Caco-2 (cell line): ENCODE measurements around the gene BATF3. TPM values are rescaled to one million over a fixed set of nuclear protein-coding genes. Genes with fewer than 3 reads are reported as not detected.
A peak's percentile ranks its signal among the peaks of the same experiment; 100 is the strongest.
"Not testable (repeated sequence)": the region's sequence is repeated elsewhere in the genome, so short reads cannot be mapped to it uniquely, and the experiment has no call there.

Experiments
- BruUV-seq: library from RNA; stranded (reverse); fragments of 400-500 nt; replicated peaks from 2 replicates; lab custom pipeline; 2021; lab: Mats Ljungman, UMichigan
- CTCF ChIA-PET: fragments of 300-600 bp; sonication (Branson Sonifier 250); formaldehyde crosslinking; loops from one replicate; lab custom pipeline; 2022; ENCODE audit warnings: antibody characterized with exemption; lab: Charles Lee
- POLR2A ChIA-PET: fragments of 300-600 bp; sonication (Branson Sonifier 250); formaldehyde crosslinking; loops from one replicate; lab custom pipeline; 2022; ENCODE audit warnings: antibody characterized with exemption; lab: Charles Lee
- DNase-seq, 2 experiments: peaks; one replicate each; pipeline versions ENCODE4 v3.0.0 to v3.0.0-alpha.2; 2020 to 2022
- H3K27me3 ChIP-seq: replicated peaks from 2 replicates; pipeline ENCODE4 v1.6.0; 2011; ENCODE audit warnings: low read length; ENCODE audit not compliant: control insufficient read depth, insufficient read depth
- H3K36me3 ChIP-seq: 2 replicates; pipeline ENCODE4 v1.5.1; 2011; ENCODE audit warnings: low read length; ENCODE audit not compliant: control insufficient read depth, insufficient read depth
- H3K4me1 ChIP-seq: fragments of 250-450 bp; sonication (Bioruptor Pico); 2 replicates; pipeline ENCODE4 v1.5.1; 2020; ENCODE audit warnings: mild to moderate bottlenecking
- H3K4me3 ChIP-seq: 2 replicates; pipeline ENCODE4 v1.5.1; 2011; ENCODE audit warnings: low read depth, mild to moderate bottlenecking, control low read depth, low read length
- H3K9me3 ChIP-seq: fragments of 250-450 bp; sonication (Bioruptor Pico); 2 replicates; pipeline ENCODE4 v1.5.1; 2020; ENCODE audit warnings: mild to moderate bottlenecking, moderate library complexity
- H3K27ac Mint-ChIP-seq: one replicate; pipeline ENCODE4 v1.8.0; 2022; ENCODE audit warnings: mixed read lengths; ENCODE audit not compliant: unreplicated experiment
- H3K27me3 Mint-ChIP-seq: one replicate; pipeline ENCODE4 v1.8.0; 2022; ENCODE audit warnings: mixed read lengths; ENCODE audit not compliant: insufficient read depth, unreplicated experiment
- H3K36me3 Mint-ChIP-seq: one replicate; pipeline ENCODE4 v1.8.0; 2022; ENCODE audit warnings: mild to moderate bottlenecking, mixed read lengths; ENCODE audit not compliant: insufficient read depth, unreplicated experiment
- H3K4me1 Mint-ChIP-seq: one replicate; pipeline ENCODE4 v1.8.0; 2022; ENCODE audit warnings: low read depth, mixed read lengths; ENCODE audit not compliant: unreplicated experiment
- H3K4me3 Mint-ChIP-seq: one replicate; pipeline ENCODE4 v1.8.0; 2022; ENCODE audit warnings: mild to moderate bottlenecking, moderate library complexity, mixed read lengths; ENCODE audit not compliant: unreplicated experiment
- H3K9me3 Mint-ChIP-seq: one replicate; pipeline ENCODE4 v1.8.0; 2022; ENCODE audit warnings: mixed read lengths; ENCODE audit not compliant: unreplicated experiment
- CTCF ChIP-seq, 2 experiments: fragments of 200-600 bp in 1 of 2; IDR thresholded peaks; 1 replicate in 1 of 2; 2 replicates in 1 of 2; pipeline versions ENCODE4 v1.5.1 to v1.8.0; 2011 to 2022; ENCODE audit warnings: antibody characterized with exemption in 1 of 2, control low read depth in 1 of 2, inconsistent platforms in 1 of 2, low read depth in 1 of 2, low read length in 1 of 2, mild to moderate bottlenecking in 1 of 2, moderate library complexity in 1 of 2; ENCODE audit not compliant: insufficient read depth in 1 of 2, severe bottlenecking in 1 of 2, unreplicated experiment in 1 of 2
- intact Hi-C: fragments of 100-400 bp; cut with micrococcal nuclease; formaldehyde crosslinking; loops from one replicate; pipeline ENCODE4 v1.10.0; 2022; ENCODE audit not compliant: unreplicated experiment
- total RNA-seq: library from RNA; stranded (reverse); gene quantifications from 2 replicates; pipeline ENCODE4 v1.2.3, GENCODE V29; 2022

The BATF3 gene
- total RNA-seq, 1 experiment from 2014 or later = 0.23 TPM

- no peaks in the 10 kb centered on the region for H3K9me3 ChIP-seq
- Mint-ChIP-seq H3K27ac (no peak overlapping the region), H3K27me3 (no peaks in the 10 kb centered on the region), H3K4me3 (no peak overlapping the region), H3K36me3 (peaks cover 21% of the 10 kb centered on the region), H3K4me1 (peaks cover 22% of the 10 kb centered on the region), H3K9me3 (peaks cover 7% of the 10 kb centered on the region)
- TF ChIP-seq CTCF (IDR thresholded peaks at IDR 0.05; ENCODE audit: insufficient read depth in 1 of 2, low read depth in 1 of 2, low read length in 1 of 2, severe bottlenecking in 1 of 2, unreplicated experiment in 1 of 2) = no peak
- no TSS peak for BruUV-seq
- no peaks in the 10 kb centered on the region for H3K27me3 ChIP-seq
- ChIA-PET CTCF (no interaction called here), POLR2A (no interaction called here)
- no peaks in the 10 kb centered on the region for H3K36me3 ChIP-seq
- no peak for DNase-seq
- intact Hi-C loops = no loop called here
- H3K4me3 ChIP-seq = no peak overlapping the region
- peaks cover 9% of the 10 kb centered on the region for H3K4me1 ChIP-seq
Measured at GRCh38 chr1:212727386-212728181, 27.9 kb upstream of the BATF3 start.

- H3K4me3 ChIP-seq, CTCF ChIA-PET, BruUV-seq, DNase-seq, H3K36me3 ChIP-seq, intact Hi-C loops, H3K27me3 ChIP-seq, H3K27me3 Mint-ChIP-seq, H3K27ac Mint-ChIP-seq, POLR2A ChIA-PET, H3K4me3 Mint-ChIP-seq, H3K9me3 ChIP-seq, H3K9me3 Mint-ChIP-seq: not testable (repeated sequence)
- Mint-ChIP-seq H3K4me1 (peaks cover 28% of the 10 kb centered on the region), H3K36me3 (peaks cover 21% of the 10 kb centered on the region)
- peaks cover 24% of the 10 kb centered on the region for H3K4me1 ChIP-seq
Measured at GRCh38 chr1:212724679-212725078, 25.0 kb upstream of the BATF3 start.

GRCh38 chr1:212722270-212722957 lies 22.8 kb upstream of the BATF3 start:
- Histone ChIP-seq H3K4me1 (peaks cover 15% of the 10 kb centered on the region), H3K36me3 (no peaks in the 10 kb centered on the region), H3K27me3 (no peaks in the 10 kb centered on the region), H3K4me3 (no peak overlapping the region), H3K9me3 (no peaks in the 10 kb centered on the region)
- Mint-ChIP-seq H3K4me1 (peaks cover 15% of the 10 kb centered on the region), H3K27ac (peak overlapping the region; percentile 22), H3K9me3 (peaks cover 7% of the 10 kb centered on the region), H3K36me3 (peaks cover 16% of the 10 kb centered on the region), H3K27me3 (peaks cover 7% of the 10 kb centered on the region), H3K4me3 (no peak overlapping the region)
- intact Hi-C loops = no loop called here
- CTCF ChIA-PET = interaction anchor here (0.7 to 1.7 kb wide), 2 partner anchors 28 to 61 kb away, joined by 5 to 8 read pairs; no protein-coding TSS in a partner anchor
- TF ChIP-seq CTCF (IDR thresholded peaks at IDR 0.05; ENCODE audit: insufficient read depth in 1 of 2, low read depth in 1 of 2, low read length in 1 of 2, severe bottlenecking in 1 of 2, unreplicated experiment in 1 of 2) = no peak
- POLR2A ChIA-PET = no interaction called here
- BruUV-seq = no TSS peak
- DNase-seq = no peak
